Left ventricle myocardium inferior (tissue), 1 donor: ENCODE measurements around the gene XRCC6. TPM values are rescaled to one million over a fixed set of nuclear protein-coding genes. Genes with fewer than 3 reads are reported as not detected.

Source experiments
- DNase-seq: peaks from one replicate; pipeline ENCODE4 v3.0.0-alpha.2; 2020
- H3K27ac ChIP-seq: fragments of 200-600 bp; replicated peaks from 2 replicates; pipeline ENCODE4 v1.8.0; 2021
- H3K27me3 ChIP-seq: fragments of 200-600 bp; 2 replicates; pipeline ENCODE4 v1.8.0; 2021; ENCODE audit warnings: low read depth
- H3K36me3 ChIP-seq: fragments of 200-600 bp; 2 replicates; pipeline ENCODE4 v1.8.0; 2021
- H3K4me1 ChIP-seq: fragments of 200-600 bp; 2 replicates; pipeline ENCODE4 v1.8.0; 2021
- H3K4me3 ChIP-seq: fragments of 200-600 bp; 2 replicates; pipeline ENCODE4 v1.8.0; 2021; ENCODE audit warnings: mild to moderate bottlenecking, moderate library complexity
- H3K9me3 ChIP-seq: fragments of 200-600 bp; replicated peaks from 2 replicates; pipeline ENCODE4 v1.8.0; 2021
- CTCF ChIP-seq: fragments of 200-600 bp; IDR thresholded peaks from 2 replicates; pipeline ENCODE4 v1.8.0; 2021; ENCODE audit warnings: antibody characterized with exemption, mild to moderate bottlenecking, borderline replicate concordance
- intact Hi-C: fragments of 100-400 bp; cut with micrococcal nuclease; formaldehyde crosslinking; loops from one replicate; pipeline ENCODE4 v1.11.0; 2022
- total RNA-seq: library from RNA; stranded (reverse); fragmentation: NEBNext Ultra II Directional; extraction: Animal tissue kit (Norgen Biotek cat#: 25700); gene quantifications from one replicate; pipeline ENCODE4 v1.2.1, GENCODE V29; 2021
- donor health status: DM: no; HTN: yes; CAD: no; lungs with severe emphysema.

XRCC6 gene
- total RNA-seq, 1 donor from 2014 or later: 155 TPM

- intact Hi-C loops: no loop called here
Observed at GRCh38 chr22:41647771-41648170, 26.7 kb downstream of the XRCC6 start.

GRCh38 chr22:41648432-41648831, 27.3 kb downstream of the XRCC6 start:
- intact Hi-C loops: no loop called here
- Histone ChIP-seq H3K4me3 (no peak overlapping the region), H3K4me1 (peaks cover 11% of the 10 kb centered on the region), H3K36me3 (peaks cover 96% of the 10 kb centered on the region), H3K27ac (no peak overlapping the region), H3K9me3 (no peaks in the 10 kb centered on the region), H3K27me3 (no peaks in the 10 kb centered on the region)
- no peak for DNase-seq
- TF ChIP-seq CTCF: no peak

More at GRCh38 chr22:41647771-41648170, 26.7 kb downstream of the XRCC6 start:
- Histone ChIP-seq H3K9me3 (no peaks in the 10 kb centered on the region), H3K27me3 (no peaks in the 10 kb centered on the region), H3K36me3 (peaks cover 96% of the 10 kb centered on the region), H3K4me3 (no peak overlapping the region), H3K4me1 (peaks cover 11% of the 10 kb centered on the region), H3K27ac (no peak overlapping the region)
- no peak for TF ChIP-seq CTCF
- no peak for DNase-seq

GRCh38 chr22:41650229-41650628, 29.1 kb downstream of the XRCC6 start:
- Histone ChIP-seq H3K36me3 (peaks cover 98% of the 10 kb centered on the region), H3K27ac (no peak overlapping the region), H3K4me3 (no peak overlapping the region), H3K9me3 (no peaks in the 10 kb centered on the region), H3K27me3 (no peaks in the 10 kb centered on the region), H3K4me1 (peaks cover 16% of the 10 kb centered on the region)
- intact Hi-C loops: no loop called here
- TF ChIP-seq CTCF: no peak
- no peak for DNase-seq

- Histone ChIP-seq H3K4me3 (no peak overlapping the region), H3K36me3 (peaks cover 98% of the 10 kb centered on the region), H3K9me3 (no peaks in the 10 kb centered on the region), H3K27ac (no peak overlapping the region), H3K27me3 (no peaks in the 10 kb centered on the region), H3K4me1 (peaks cover 19% of the 10 kb centered on the region)
- TF ChIP-seq CTCF: no peak
- DNase-seq: no peak
- intact Hi-C loops: no loop called here
Observed at GRCh38 chr22:41650821-41651220, 29.7 kb downstream of the XRCC6 start.

GRCh38 chr22:41654322-41654721, 33.2 kb downstream of the XRCC6 start:
- H3K4me1 ChIP-seq: peaks cover 16% of the 10 kb centered on the region
- H3K9me3 ChIP-seq: no peaks in the 10 kb centered on the region
- H3K27ac ChIP-seq: peak overlapping the region; percentile 3
- peaks cover 100% of the 10 kb centered on the region for H3K36me3 ChIP-seq
- no peak overlapping the region for H3K4me3 ChIP-seq
- intact Hi-C loops: no loop called here
- H3K27me3 ChIP-seq: no peaks in the 10 kb centered on the region
- TF ChIP-seq CTCF: no peak
- DNase-seq: no peak

- H3K4me1 ChIP-seq: peaks cover 35% of the 10 kb centered on the region
- no peaks in the 10 kb centered on the region for H3K27me3 ChIP-seq
- H3K27ac ChIP-seq: no peak overlapping the region
- DNase-seq: no peak
- no peaks in the 10 kb centered on the region for H3K9me3 ChIP-seq
- peaks cover 100% of the 10 kb centered on the region for H3K36me3 ChIP-seq
- TF ChIP-seq CTCF: no peak
- no peak overlapping the region for H3K4me3 ChIP-seq
- intact Hi-C loops: no loop called here
Observed at GRCh38 chr22:41656556-41656955, 35.5 kb downstream of the XRCC6 start.
